ENCODE data around the gene NF2.

DNA sequence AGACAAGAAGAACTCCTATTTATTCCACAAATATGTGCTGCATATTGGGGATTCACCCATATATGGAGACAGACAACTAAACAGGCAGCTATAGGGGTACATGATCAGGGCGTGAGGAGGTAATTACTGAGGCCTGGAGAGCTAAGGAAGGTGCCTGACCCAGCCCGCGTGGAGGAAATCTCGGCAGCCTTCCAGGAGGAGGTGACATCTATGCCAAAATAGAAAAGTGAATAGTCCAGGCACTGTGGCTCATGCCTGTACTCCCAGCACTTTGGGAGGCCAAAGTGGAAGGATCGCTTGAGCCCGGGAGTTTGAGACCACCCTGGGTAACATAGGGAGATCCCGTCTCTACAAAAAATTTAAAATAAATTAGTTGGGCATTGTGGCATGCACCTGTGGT lies 36.1 kb upstream of the NF2 start:
- TF ChIP-seq EZH2phosphoT487 (IDR thresholded peaks at IDR 0.05; ENCODE audit: borderline replicate concordance, low read length) (no peak), EZH2 (IDR thresholded peaks at IDR 0.05; ENCODE audit: low read length, unreplicated experiment) (no peak)
- TF ChIP-seq, protein P1, sequence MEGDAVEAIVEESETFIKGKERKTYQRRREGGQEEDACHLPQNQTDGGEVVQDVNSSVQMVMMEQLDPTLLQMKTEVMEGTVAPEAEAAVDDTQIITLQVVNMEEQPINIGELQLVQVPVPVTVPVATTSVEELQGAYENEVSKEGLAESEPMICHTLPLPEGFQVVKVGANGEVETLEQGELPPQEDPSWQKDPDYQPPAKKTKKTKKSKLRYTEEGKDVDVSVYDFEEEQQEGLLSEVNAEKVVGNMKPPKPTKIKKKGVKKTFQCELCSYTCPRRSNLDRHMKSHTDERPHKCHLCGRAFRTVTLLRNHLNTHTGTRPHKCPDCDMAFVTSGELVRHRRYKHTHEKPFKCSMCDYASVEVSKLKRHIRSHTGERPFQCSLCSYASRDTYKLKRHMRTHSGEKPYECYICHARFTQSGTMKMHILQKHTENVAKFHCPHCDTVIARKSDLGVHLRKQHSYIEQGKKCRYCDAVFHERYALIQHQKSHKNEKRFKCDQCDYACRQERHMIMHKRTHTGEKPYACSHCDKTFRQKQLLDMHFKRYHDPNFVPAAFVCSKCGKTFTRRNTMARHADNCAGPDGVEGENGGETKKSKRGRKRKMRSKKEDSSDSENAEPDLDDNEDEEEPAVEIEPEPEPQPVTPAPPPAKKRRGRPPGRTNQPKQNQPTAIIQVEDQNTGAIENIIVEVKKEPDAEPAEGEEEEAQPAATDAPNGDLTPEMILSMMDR (conservative IDR thresholded peaks at IDR 0.05; ENCODE audit: low read depth, low read length), result no peak
